ENCODE measurements around the gene NRXN3. TPM values are rescaled to one million over a fixed set of nuclear protein-coding genes. Genes with fewer than 3 reads are reported as not detected.

NRXN3 gene
- total RNA-seq, 1 experiment from 2014 or later, result not detected

- POLR2A ChIA-PET, result no interaction called here
- no peak for DNase-seq (ENCODE audit: low read depth, low spot score)
- in situ Hi-C loops (cut with HindIII; ENCODE audit: low pct_unique_long_range_greater_than_20kb, low sequenced_read_pairs), result no loop called here
Observed at GRCh38 chr14:79836577-79836976, 1666.4 kb downstream of the NRXN3 start.

GRCh38 chr14:79837699-79838098 lies 1667.5 kb downstream of the NRXN3 start:
- no peak for ATAC-seq
- DNase-seq (ENCODE audit: low read depth, low spot score), result no peak
- no peak overlapping the region for H3K27ac ChIP-seq (ENCODE audit: low read length)
- TF ChIP-seq, protein P1, sequence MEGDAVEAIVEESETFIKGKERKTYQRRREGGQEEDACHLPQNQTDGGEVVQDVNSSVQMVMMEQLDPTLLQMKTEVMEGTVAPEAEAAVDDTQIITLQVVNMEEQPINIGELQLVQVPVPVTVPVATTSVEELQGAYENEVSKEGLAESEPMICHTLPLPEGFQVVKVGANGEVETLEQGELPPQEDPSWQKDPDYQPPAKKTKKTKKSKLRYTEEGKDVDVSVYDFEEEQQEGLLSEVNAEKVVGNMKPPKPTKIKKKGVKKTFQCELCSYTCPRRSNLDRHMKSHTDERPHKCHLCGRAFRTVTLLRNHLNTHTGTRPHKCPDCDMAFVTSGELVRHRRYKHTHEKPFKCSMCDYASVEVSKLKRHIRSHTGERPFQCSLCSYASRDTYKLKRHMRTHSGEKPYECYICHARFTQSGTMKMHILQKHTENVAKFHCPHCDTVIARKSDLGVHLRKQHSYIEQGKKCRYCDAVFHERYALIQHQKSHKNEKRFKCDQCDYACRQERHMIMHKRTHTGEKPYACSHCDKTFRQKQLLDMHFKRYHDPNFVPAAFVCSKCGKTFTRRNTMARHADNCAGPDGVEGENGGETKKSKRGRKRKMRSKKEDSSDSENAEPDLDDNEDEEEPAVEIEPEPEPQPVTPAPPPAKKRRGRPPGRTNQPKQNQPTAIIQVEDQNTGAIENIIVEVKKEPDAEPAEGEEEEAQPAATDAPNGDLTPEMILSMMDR (IDR thresholded peaks at IDR 0.05), result no peak
- TF ChIP-seq, protein P2, sequence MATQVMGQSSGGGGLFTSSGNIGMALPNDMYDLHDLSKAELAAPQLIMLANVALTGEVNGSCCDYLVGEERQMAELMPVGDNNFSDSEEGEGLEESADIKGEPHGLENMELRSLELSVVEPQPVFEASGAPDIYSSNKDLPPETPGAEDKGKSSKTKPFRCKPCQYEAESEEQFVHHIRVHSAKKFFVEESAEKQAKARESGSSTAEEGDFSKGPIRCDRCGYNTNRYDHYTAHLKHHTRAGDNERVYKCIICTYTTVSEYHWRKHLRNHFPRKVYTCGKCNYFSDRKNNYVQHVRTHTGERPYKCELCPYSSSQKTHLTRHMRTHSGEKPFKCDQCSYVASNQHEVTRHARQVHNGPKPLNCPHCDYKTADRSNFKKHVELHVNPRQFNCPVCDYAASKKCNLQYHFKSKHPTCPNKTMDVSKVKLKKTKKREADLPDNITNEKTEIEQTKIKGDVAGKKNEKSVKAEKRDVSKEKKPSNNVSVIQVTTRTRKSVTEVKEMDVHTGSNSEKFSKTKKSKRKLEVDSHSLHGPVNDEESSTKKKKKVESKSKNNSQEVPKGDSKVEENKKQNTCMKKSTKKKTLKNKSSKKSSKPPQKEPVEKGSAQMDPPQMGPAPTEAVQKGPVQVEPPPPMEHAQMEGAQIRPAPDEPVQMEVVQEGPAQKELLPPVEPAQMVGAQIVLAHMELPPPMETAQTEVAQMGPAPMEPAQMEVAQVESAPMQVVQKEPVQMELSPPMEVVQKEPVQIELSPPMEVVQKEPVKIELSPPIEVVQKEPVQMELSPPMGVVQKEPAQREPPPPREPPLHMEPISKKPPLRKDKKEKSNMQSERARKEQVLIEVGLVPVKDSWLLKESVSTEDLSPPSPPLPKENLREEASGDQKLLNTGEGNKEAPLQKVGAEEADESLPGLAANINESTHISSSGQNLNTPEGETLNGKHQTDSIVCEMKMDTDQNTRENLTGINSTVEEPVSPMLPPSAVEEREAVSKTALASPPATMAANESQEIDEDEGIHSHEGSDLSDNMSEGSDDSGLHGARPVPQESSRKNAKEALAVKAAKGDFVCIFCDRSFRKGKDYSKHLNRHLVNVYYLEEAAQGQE (IDR thresholded peaks at IDR 0.05; ENCODE audit: insufficient read depth in 1 of 2, low read depth in 2 of 2, low read length in 1 of 2), result no peak
- TF ChIP-seq POLR2AphosphoS5 (IDR thresholded peaks at IDR 0.05; ENCODE audit: low read depth, low read length), result no peak
- no peak for TF ChIP-seq TCF7L2 (IDR thresholded peaks at IDR 0.05; ENCODE audit: low read depth, low read length)
- no peak for TF ChIP-seq SIN3A (IDR thresholded peaks at IDR 0.05; ENCODE audit: borderline replicate concordance, insufficient read depth, low read depth, low read length)
- intact Hi-C loops (cut with micrococcal nuclease; ENCODE audit: unreplicated experiment), result no loop called here
- no peaks in the 10 kb centered on the region for H3K9me3 ChIP-seq (ENCODE audit: control insufficient read depth, insufficient read depth, low read depth, low read length)
- ChIA-PET POLR2A (no interaction called here), CTCF (no interaction called here)
- H3K4me1 ChIP-seq (ENCODE audit: control insufficient read depth, insufficient read depth, low read length), result no peaks in the 10 kb centered on the region
- no peaks in the 10 kb centered on the region for H3K27me3 ChIP-seq (ENCODE audit: control insufficient read depth, insufficient read depth, low read length)
- no peak overlapping the region for H3K4me3 ChIP-seq (ENCODE audit: low read depth in 2 of 2, low read length in 2 of 2)
- H3K36me3 ChIP-seq (ENCODE audit: control insufficient read depth, insufficient read depth, low read length), result no peaks in the 10 kb centered on the region
- BruUV-seq (replicated peaks), result no TSS peak
- in situ Hi-C loops (cut with HindIII; ENCODE audit: low pct_unique_long_range_greater_than_20kb, low sequenced_read_pairs), result no loop called here

More at GRCh38 chr14:79836577-79836976, 1666.4 kb downstream of the NRXN3 start:
- ATAC-seq, result no peak
- H3K4me3 ChIP-seq (ENCODE audit: low read depth in 2 of 2, low read length in 2 of 2), result no peak overlapping the region
- H3K27ac ChIP-seq (ENCODE audit: low read length), result no peak overlapping the region
- TF ChIP-seq, protein P2 (IDR thresholded peaks at IDR 0.05; ENCODE audit: insufficient read depth in 1 of 2, low read depth in 2 of 2, low read length in 1 of 2), result no peak
- TF ChIP-seq, protein P1 (IDR thresholded peaks at IDR 0.05), result no peak
- TF ChIP-seq SIN3A (IDR thresholded peaks at IDR 0.05; ENCODE audit: borderline replicate concordance, insufficient read depth, low read depth, low read length), result no peak
- TF ChIP-seq POLR2AphosphoS5 (IDR thresholded peaks at IDR 0.05; ENCODE audit: low read depth, low read length), result no peak
- TF ChIP-seq TCF7L2 (IDR thresholded peaks at IDR 0.05; ENCODE audit: low read depth, low read length), result no peak
- intact Hi-C loops (cut with micrococcal nuclease; ENCODE audit: unreplicated experiment), result no loop called here
- CTCF ChIA-PET, result no interaction called here
- no peaks in the 10 kb centered on the region for H3K36me3 ChIP-seq (ENCODE audit: control insufficient read depth, insufficient read depth, low read length)
- no peaks in the 10 kb centered on the region for H3K4me1 ChIP-seq (ENCODE audit: control insufficient read depth, insufficient read depth, low read length)
- H3K9me3 ChIP-seq (ENCODE audit: control insufficient read depth, insufficient read depth, low read depth, low read length), result no peaks in the 10 kb centered on the region
- no peaks in the 10 kb centered on the region for H3K27me3 ChIP-seq (ENCODE audit: control insufficient read depth, insufficient read depth, low read length)
- no TSS peak for BruUV-seq (replicated peaks)

All from Panc1 (cell line).